AG10803 (cell line): Measurements from ENCODE around the gene RAD51B.

Experiments
- DNase-seq: peaks from one replicate; pipeline ENCODE4 v3.0.0; 2010; ENCODE audit warnings: low read depth
- H3K4me3 ChIP-seq: 2 replicates; pipeline ENCODE4 v1.5.1; 2011; ENCODE audit warnings: mild to moderate bottlenecking, low read length, control low read depth
- TF ChIP-seq, protein P1 (sequence below): conservative IDR thresholded peaks from 2 replicates; pipeline ENCODE4 v1.5.1; 2011; ENCODE audit warnings: mild to moderate bottlenecking, low read length, control low read depth, inconsistent platforms

The RAD51B gene

DNA sequence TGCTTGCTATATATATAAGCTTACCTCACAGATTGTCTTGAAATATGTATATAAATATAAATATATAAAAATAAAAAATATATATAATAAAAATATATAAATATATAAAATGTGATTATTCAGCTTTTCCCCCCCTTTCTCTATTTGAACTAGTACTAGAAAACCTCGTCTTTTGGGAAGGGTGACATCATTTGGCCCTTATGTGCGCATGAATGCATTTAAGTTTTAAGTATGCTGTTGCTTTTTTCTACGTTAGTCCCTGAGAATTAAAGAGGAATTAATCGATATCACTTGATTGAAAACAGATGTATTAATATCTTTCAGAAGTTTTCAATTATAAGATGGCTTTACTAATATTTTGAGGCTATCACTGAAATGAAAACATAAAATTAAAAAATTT lies 69.9 kb downstream of the RAD51B start:
- TF ChIP-seq, protein P1, sequence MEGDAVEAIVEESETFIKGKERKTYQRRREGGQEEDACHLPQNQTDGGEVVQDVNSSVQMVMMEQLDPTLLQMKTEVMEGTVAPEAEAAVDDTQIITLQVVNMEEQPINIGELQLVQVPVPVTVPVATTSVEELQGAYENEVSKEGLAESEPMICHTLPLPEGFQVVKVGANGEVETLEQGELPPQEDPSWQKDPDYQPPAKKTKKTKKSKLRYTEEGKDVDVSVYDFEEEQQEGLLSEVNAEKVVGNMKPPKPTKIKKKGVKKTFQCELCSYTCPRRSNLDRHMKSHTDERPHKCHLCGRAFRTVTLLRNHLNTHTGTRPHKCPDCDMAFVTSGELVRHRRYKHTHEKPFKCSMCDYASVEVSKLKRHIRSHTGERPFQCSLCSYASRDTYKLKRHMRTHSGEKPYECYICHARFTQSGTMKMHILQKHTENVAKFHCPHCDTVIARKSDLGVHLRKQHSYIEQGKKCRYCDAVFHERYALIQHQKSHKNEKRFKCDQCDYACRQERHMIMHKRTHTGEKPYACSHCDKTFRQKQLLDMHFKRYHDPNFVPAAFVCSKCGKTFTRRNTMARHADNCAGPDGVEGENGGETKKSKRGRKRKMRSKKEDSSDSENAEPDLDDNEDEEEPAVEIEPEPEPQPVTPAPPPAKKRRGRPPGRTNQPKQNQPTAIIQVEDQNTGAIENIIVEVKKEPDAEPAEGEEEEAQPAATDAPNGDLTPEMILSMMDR, result no peak
- no peak for DNase-seq
- H3K4me3 ChIP-seq, result no peak overlapping the region

GRCh38 chr14:67892466-67893100 lies 73.0 kb downstream of the RAD51B start:
- H3K4me3 ChIP-seq, result no peak overlapping the region
- TF ChIP-seq, protein P1, result no peak
- no peak for DNase-seq

GRCh38 chr14:67900231-67900630 lies 80.7 kb downstream of the RAD51B start:
- TF ChIP-seq, protein P1, result no peak
- no peak for DNase-seq

DNA sequence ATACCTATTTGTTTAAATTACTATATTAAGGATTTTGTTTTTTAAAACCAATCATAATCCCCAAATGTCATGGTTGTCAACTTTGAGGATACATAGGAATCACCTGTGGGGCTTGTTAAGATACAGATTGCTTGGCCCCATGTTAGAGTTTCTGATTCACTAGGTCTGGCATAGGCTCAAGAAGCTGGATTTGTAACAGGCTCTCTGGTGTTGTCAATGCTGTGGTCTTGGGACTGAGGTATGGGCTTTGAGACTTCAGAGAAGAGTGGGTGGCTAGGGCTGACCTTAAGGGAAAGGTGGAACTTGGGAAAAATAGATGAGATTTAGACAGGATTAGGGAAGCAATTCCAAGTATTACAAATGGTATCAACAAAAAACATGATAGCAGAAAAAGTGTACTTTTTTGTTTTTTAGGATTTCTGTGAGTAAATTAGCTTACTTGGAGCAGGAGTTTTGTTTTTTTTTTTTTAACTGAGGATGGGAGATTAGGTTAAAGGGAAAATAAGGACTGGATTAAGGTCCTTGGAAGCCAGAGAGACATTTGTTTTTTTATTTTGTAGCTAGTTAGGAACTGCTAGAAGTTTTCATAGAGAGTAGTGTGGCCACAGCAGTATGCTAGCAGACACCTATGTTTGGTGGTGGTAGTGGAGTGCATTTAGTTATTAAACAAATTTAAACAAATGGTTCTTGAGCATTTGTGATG lies 88.6 kb downstream of the RAD51B start:
- TF ChIP-seq, protein P1, result no peak
- DNase-seq, result peak; percentile 7
- no peak overlapping the region for H3K4me3 ChIP-seq

More at GRCh38 chr14:67900231-67900630, 80.7 kb downstream of the RAD51B start:
- H3K4me3 ChIP-seq, result no peak overlapping the region

- H3K4me3 ChIP-seq, result no peak overlapping the region
- no peak for DNase-seq
- TF ChIP-seq, protein P1, result no peak
These were observed 92.0 kb downstream of the RAD51B start for GRCh38 chr14:67911562-67911961.

GRCh38 chr14:67916430-67916829 lies 96.9 kb downstream of the RAD51B start:
- no peak overlapping the region for H3K4me3 ChIP-seq
- TF ChIP-seq, protein P1, result no peak
- no peak for DNase-seq

DNA sequence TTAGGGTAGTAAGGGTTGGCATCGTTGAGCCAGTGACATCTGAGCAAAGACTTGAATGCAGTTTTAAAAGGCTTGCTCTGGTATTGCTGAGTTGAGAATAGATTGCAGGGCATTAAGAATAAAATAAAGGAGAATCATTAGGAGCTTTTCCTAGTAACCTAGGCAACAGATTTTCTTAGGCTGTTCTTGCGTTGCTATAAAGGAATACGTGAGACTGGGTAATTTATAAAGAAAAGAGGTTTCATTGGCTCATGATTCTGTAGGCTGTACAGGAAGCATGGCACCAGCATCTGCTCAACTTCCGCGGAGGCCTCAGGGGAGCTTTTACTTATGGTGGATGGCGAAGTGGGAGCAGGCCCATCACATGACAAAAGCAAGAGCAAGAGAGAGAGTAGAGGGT lies 97.4 kb downstream of the RAD51B start:
- DNase-seq, result no peak
- no peak overlapping the region for H3K4me3 ChIP-seq
- TF ChIP-seq, protein P1, result no peak
